Suprapubic skin (tissue), 4 donors: ENCODE measurements around the gene TOMM40L. TPM values are rescaled to one million over a fixed set of nuclear protein-coding genes. Genes with fewer than 3 reads are reported as not detected.
A peak's percentile ranks its signal among the peaks of the same experiment; 100 is the strongest.

ENCODE experiments used
- DNase-seq, 2 donors: peaks; one replicate each; pipeline ENCODE4 v3.0.0-alpha.2; 2019; ENCODE audit warnings: low spot score in 2 of 2
- H3K27ac ChIP-seq: fragments of 200-600 bp; sonication (generic); one replicate; pipeline ENCODE4 v1.5.1; 2019
- H3K27me3 ChIP-seq: fragments of 200-600 bp; sonication (generic); one replicate; pipeline ENCODE4 v1.5.1; 2019
- H3K36me3 ChIP-seq: fragments of 200-600 bp; sonication (generic); one replicate; pipeline ENCODE4 v1.5.1; 2019
- H3K4me1 ChIP-seq: fragments of 200-600 bp; sonication (generic); one replicate; pipeline ENCODE4 v1.5.1; 2019
- H3K4me3 ChIP-seq: fragments of 200-600 bp; sonication (generic); one replicate; pipeline ENCODE4 v1.5.1; 2019; ENCODE audit warnings: mild to moderate bottlenecking
- H3K9me3 ChIP-seq: fragments of 200-600 bp; sonication (generic); one replicate; pipeline ENCODE4 v1.5.1; 2019
- CTCF ChIP-seq, 2 donors: fragments of 200-600 bp in 1 of 2; fragments of 450-650 bp in 1 of 2; sonication (generic) in 1 of 2; IDR thresholded peaks; one replicate each; pipeline ENCODE4 v1.5.1; 2016 to 2019; ENCODE audit warnings: antibody characterized with exemption in 2 of 2, mild to moderate bottlenecking in 1 of 2, moderate library complexity in 1 of 2
- EP300 ChIP-seq: sonication (generic); formaldehyde crosslinking; IDR thresholded peaks from one replicate; pipeline ENCODE4 v1.6.1; 2017; ENCODE audit warnings: antibody characterized with exemption
- POLR2A ChIP-seq, 2 donors: fragments of 450-650 bp; IDR thresholded peaks; one replicate each; pipeline ENCODE4 v1.6.1; 2017; ENCODE audit warnings: antibody characterized with exemption in 2 of 2, mild to moderate bottlenecking in 2 of 2, moderate library complexity in 2 of 2
- POLR2AphosphoS5 ChIP-seq, 3 donors: sonication (generic); formaldehyde crosslinking; IDR thresholded peaks; one replicate each; pipeline ENCODE4 v1.6.1; 2017; ENCODE audit warnings: antibody characterized with exemption in 3 of 3
- WGBS: methylation state at CpG from one replicate; pipeline ENCODE4 v1.1.5; 2018; 5-methylcytosine and 5-hydroxymethylcytosine counted together
- total RNA-seq, 4 donors: library from RNA; depleted of rRNA; stranded (reverse); fragments of >200 nt; gene quantifications; one replicate each; pipeline ENCODE4 v1.1.0, GENCODE V29; 2016

The TOMM40L gene
- total RNA-seq, 4 donors from 2014 or later, result 6.7 to 21.0 (median 8.7) TPM

GRCh38 chr1:161215076-161215475 lies 10.8 kb upstream of the TOMM40L start, which contains the start of gene FCER1G:
FCER1G (plus strand) TSS chr1:161215295; CDS start chr1:161215322, 27 bp downstream.
- H3K4me3 ChIP-seq, result peak within 1 kb of the TSS; percentile 39

GRCh38 chr1:161216945-161217712 lies 8.7 kb upstream of the TOMM40L start:
- no peak for DNase-seq
- H3K4me3 ChIP-seq, result peak overlapping the region; percentile 39
- no peaks in the 10 kb centered on the region for H3K27me3 ChIP-seq
- TF ChIP-seq EP300 (no peak), CTCF (IDR thresholded peaks at IDR 0.05) (no peak), POLR2A (IDR thresholded peaks at IDR 0.05) (peak in 1 of 2 donors; percentile 19), POLR2AphosphoS5 (IDR thresholded peaks at IDR 0.05) (peak in 1 of 3 donors; percentile 56)
- peak overlapping the region; percentile 51 for H3K27ac ChIP-seq
- peaks cover 32% of the 10 kb centered on the region for H3K36me3 ChIP-seq
- H3K4me1 ChIP-seq, result no peaks in the 10 kb centered on the region
- WGBS, result 56% methylated on average over 7 of the region's 7 CpGs
- H3K9me3 ChIP-seq, result no peaks in the 10 kb centered on the region

More at GRCh38 chr1:161215076-161215475, 10.8 kb upstream of the TOMM40L start, which contains the start of gene FCER1G:
- H3K36me3 ChIP-seq, result peaks cover 52% of the 10 kb centered on the region
- H3K27ac ChIP-seq, result peak within 1 kb of the TSS; percentile 54
- H3K9me3 ChIP-seq, result no peaks in the 10 kb centered on the region
- no peaks in the 10 kb centered on the region for H3K27me3 ChIP-seq
- peaks cover 1% of the 10 kb centered on the region for H3K4me1 ChIP-seq
- DNase-seq, result no peak
- TF ChIP-seq CTCF (IDR thresholded peaks at IDR 0.05) (no peak), POLR2A (IDR thresholded peaks at IDR 0.05) (peak in 1 of 2 donors; percentile 32)
- WGBS, result 75% methylated on average over 10 of the region's 10 CpGs

GRCh38 chr1:161217831-161218230 lies 8.0 kb upstream of the TOMM40L start:
- H3K9me3 ChIP-seq, result no peaks in the 10 kb centered on the region
- peaks cover 25% of the 10 kb centered on the region for H3K36me3 ChIP-seq
- no peaks in the 10 kb centered on the region for H3K27me3 ChIP-seq
- H3K4me1 ChIP-seq, result no peaks in the 10 kb centered on the region
- no peak for DNase-seq
- H3K27ac ChIP-seq, result peak overlapping the region; percentile 18
- WGBS, result 64% methylated on average over 6 of the region's 6 CpGs
- peak overlapping the region; percentile 39 for H3K4me3 ChIP-seq
- no peak for TF ChIP-seq POLR2AphosphoS5 (IDR thresholded peaks at IDR 0.05)
- no peak for TF ChIP-seq EP300
- no peak for TF ChIP-seq CTCF (IDR thresholded peaks at IDR 0.05)
- TF ChIP-seq POLR2A (IDR thresholded peaks at IDR 0.05), result no peak

GRCh38 chr1:161218301-161219077 lies 7.4 kb upstream of the TOMM40L start:
- WGBS, result 67% methylated on average over 8 of the region's 8 CpGs

More at GRCh38 chr1:161218301-161219077, 7.4 kb upstream of the TOMM40L start:
- Histone ChIP-seq H3K4me1 (no peaks in the 10 kb centered on the region), H3K27ac (no peak overlapping the region), H3K9me3 (no peaks in the 10 kb centered on the region), H3K4me3 (peak overlapping the region; percentile 39), H3K27me3 (no peaks in the 10 kb centered on the region), H3K36me3 (peaks cover 18% of the 10 kb centered on the region)
- no peak for TF ChIP-seq POLR2AphosphoS5 (IDR thresholded peaks at IDR 0.05)
- no peak for TF ChIP-seq CTCF (IDR thresholded peaks at IDR 0.05)
- TF ChIP-seq EP300, result no peak
- TF ChIP-seq POLR2A (IDR thresholded peaks at IDR 0.05), result no peak
- no peak for DNase-seq
